Testis (tissue), 5 donors: ENCODE results near the gene SNX30. TPM values are rescaled to one million over a fixed set of nuclear protein-coding genes. Genes with fewer than 3 reads are reported as not detected.

Source experiments
- DNase-seq: peaks from one replicate; pipeline ENCODE4 v3.0.0-alpha.2; 2019
- H3K27ac ChIP-seq, 2 donors: fragments of 200-600 bp; sonication (generic); one replicate each; pipeline ENCODE4 v1.5.1; 2019
- H3K27me3 ChIP-seq: fragments of 200-600 bp; sonication (generic); one replicate; pipeline ENCODE4 v1.5.1; 2019
- H3K36me3 ChIP-seq: fragments of 200-600 bp; sonication (generic); one replicate; pipeline ENCODE4 v1.5.1; 2017; ENCODE audit warnings: low read depth; ENCODE audit errors: missing control alignments
- H3K4me1 ChIP-seq: fragments of 200-600 bp; sonication (generic); one replicate; pipeline ENCODE4 v1.5.1; 2019
- H3K4me3 ChIP-seq, 2 donors: fragments of 200-600 bp; sonication (generic); one replicate each; pipeline ENCODE4 v1.5.1; 2017 to 2019
- H3K9me3 ChIP-seq: fragments of 200-600 bp; sonication (generic); one replicate; pipeline ENCODE4 v1.5.1; 2017
- POLR2A ChIP-seq: fragments of 450-650 bp; IDR thresholded peaks from one replicate; pipeline ENCODE4 v1.6.1; 2017; ENCODE audit warnings: antibody characterized with exemption, mild to moderate bottlenecking, moderate library complexity
- WGBS, 2 donors: methylation state at CpG; one replicate each; pipeline ENCODE4 v1.1.5; 2018; 5-methylcytosine and 5-hydroxymethylcytosine counted together
- intact Hi-C: fragments of 100-400 bp; cut with DNase I; formaldehyde crosslinking; loops from one replicate; pipeline ENCODE4 v1.15.1; 2023; ENCODE audit warnings: low total_unique reads
- long read RNA-seq, 2 donors: transcript quantifications; one replicate each; lab custom pipeline, GENCODE V29; 2026
- polyA plus RNA-seq: library from polyadenylated mRNA; stranded (reverse); fragments of 350-450 nt; fragmentation: Illumina TruSeq; extraction: RNeasy Lipid Tissue Mini Kit (QIAGEN cat#74804); gene quantifications from one replicate; pipeline ENCODE4 v1.2.3, GENCODE V29; 2014; ENCODE audit warnings: low read depth, low replicate concordance; ENCODE audit not compliant: insufficient read depth
- total RNA-seq, 2 donors: library from RNA; depleted of rRNA; stranded (reverse); fragments of >200 nt; gene quantifications; one replicate each; pipeline ENCODE4 v1.2.3, GENCODE V29; 2016
- TF ChIP-seq, protein P1 (sequence below), 3 experiments: fragments of 450-650 bp in 2 of 3; fragments of 200-600 bp in 1 of 3; sonication (generic) in 1 of 3; IDR thresholded peaks; one replicate each; pipeline ENCODE4 v1.5.1; 2016 to 2019; ENCODE audit warnings: antibody characterized with exemption in 3 of 3, mild to moderate bottlenecking in 2 of 3, moderate library complexity in 1 of 3

The SNX30 gene, protein sequence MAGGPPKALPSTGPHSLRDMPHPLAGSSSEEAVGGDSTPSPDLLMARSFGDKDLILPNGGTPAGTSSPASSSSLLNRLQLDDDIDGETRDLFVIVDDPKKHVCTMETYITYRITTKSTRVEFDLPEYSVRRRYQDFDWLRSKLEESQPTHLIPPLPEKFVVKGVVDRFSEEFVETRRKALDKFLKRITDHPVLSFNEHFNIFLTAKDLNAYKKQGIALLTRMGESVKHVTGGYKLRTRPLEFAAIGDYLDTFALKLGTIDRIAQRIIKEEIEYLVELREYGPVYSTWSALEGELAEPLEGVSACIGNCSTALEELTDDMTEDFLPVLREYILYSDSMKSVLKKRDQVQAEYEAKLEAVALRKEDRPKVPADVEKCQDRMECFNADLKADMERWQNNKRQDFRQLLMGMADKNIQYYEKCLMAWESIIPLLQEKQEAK
- total RNA-seq (10 to 100 TPM; 34.1 to 34.2 TPM), polyA plus RNA-seq (26.3 TPM)
- long read RNA-seq, donor 1, full-length matches to known transcripts: 3 of 18 reads
- long read RNA-seq, donor 1, partial matches to known transcripts: 15 of 18 reads
- long read RNA-seq, donor 1, other reads (novel, unspliced or antisense): 0 of 18 reads
- long read RNA-seq, donor 2, full-length matches to known transcripts: 2 of 2 reads
- long read RNA-seq, donor 2, partial matches to known transcripts: 0 of 2 reads
- long read RNA-seq, donor 2, other reads (novel, unspliced or antisense): 0 of 2 reads

DNA sequence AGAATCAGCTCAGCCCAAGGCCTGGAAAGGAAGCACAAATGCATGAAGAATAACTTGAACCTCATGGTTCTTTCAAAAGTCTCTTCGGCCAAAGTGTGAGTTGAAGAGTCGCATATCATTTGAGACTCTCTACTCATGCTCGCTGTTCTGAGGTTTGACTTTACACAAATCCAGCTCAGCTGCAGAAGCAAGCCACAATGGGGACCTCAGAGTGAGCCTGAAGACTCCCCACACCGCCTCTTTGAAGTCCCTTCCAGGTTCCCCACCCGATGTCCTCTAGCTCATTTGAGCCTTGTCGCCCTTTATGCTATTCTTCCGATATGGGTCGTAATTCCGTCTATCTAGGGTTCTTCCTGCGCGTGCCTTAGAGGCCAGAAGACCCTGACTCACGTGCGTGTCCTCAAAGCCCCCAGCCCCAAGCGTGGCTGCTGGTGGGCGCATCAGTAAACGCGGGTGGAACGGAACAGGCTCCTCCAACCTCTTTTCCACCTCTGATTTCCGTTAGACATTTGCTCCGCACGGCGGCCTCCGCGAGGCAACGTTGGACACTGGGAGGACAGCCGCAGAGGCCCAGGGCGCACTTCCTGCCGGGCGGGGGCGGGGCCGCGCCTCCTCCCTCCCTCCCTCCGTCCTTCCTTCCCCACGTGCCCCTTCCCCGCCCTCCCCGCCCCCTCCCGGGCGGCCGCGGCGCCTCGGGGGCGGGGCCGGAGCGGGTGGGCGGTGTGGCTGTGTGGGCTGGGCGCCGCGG, at the start of gene SNX30:
SNX30 (plus strand) TSS at position 745 of the 748 bp plus-strand sequence. CDS start 242 bp downstream, outside the sequence.
- 2 to 3% methylated on average over 29 to 46 of the region's 49 CpGs for WGBS, 2 donors

DNA sequence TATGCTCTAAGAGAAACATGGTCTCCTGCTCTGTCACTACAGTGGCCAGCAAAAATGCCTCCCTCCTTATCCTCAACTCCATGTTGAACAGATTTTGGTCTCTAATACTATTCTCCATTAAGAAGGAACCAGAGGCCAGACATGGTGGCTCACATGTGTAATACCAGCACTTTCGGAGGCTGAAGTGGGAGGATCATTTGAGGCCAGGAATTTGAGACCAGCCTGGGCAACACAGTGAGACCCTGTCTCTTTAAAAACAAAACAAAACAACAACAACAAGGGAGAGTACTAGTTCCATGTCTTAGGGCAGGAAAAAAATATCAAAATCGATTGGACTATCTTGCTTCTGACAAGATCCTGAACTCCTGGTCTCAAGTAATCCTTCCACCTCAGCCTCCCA, 47.3 kb upstream of the SNX30 start:
- intact Hi-C loops: no loop called here

More for the DNA sequence above, at the start of gene SNX30:
- Histone ChIP-seq H3K9me3 (no peaks in the 10 kb centered on the region), H3K4me1 (peaks cover 37% of the 10 kb centered on the region), H3K36me3 (no peaks in the 10 kb centered on the region), H3K27me3 (no peaks in the 10 kb centered on the region), H3K27ac (peak within 1 kb of the TSS; percentile 81 to 90), H3K4me3 (peak within 1 kb of the TSS; percentile 90 to 91)
- intact Hi-C loops: no loop called here
- peak; percentile 93 for DNase-seq
- TF ChIP-seq, protein P1, sequence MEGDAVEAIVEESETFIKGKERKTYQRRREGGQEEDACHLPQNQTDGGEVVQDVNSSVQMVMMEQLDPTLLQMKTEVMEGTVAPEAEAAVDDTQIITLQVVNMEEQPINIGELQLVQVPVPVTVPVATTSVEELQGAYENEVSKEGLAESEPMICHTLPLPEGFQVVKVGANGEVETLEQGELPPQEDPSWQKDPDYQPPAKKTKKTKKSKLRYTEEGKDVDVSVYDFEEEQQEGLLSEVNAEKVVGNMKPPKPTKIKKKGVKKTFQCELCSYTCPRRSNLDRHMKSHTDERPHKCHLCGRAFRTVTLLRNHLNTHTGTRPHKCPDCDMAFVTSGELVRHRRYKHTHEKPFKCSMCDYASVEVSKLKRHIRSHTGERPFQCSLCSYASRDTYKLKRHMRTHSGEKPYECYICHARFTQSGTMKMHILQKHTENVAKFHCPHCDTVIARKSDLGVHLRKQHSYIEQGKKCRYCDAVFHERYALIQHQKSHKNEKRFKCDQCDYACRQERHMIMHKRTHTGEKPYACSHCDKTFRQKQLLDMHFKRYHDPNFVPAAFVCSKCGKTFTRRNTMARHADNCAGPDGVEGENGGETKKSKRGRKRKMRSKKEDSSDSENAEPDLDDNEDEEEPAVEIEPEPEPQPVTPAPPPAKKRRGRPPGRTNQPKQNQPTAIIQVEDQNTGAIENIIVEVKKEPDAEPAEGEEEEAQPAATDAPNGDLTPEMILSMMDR (IDR thresholded peaks at IDR 0.05): no peak
- no peak for TF ChIP-seq POLR2A

DNA sequence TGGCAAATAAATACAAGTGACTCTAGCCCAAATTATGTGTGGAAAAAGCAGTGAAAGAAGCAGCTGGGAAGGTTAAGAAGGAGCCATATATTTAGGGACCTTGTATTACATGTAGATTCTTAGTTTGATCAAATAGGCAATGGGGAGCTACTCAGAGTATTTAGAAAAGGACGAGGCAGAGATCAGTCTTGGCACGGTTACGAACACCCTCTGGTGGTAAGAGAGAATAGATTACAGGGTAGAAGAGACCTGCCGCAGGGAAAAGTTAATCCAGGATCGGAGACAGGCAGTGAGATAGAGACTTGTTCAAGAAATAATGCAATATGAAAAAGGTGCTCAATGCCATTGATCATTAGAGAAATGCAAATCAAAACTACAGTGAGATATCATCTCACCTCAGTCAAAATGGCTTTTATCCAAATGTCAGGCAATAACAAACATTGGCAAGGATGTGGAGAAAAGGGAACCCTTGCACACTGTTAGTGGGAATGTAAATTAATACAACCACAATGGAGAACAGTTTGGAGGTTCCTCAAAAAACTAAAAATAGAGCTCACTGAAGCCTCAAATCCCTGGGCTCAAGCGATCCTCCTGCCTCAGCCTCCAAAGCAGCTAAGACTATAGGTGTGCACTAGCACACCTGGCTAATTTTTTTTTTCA, 44.7 kb upstream of the SNX30 start:
- Histone ChIP-seq H3K36me3 (no peaks in the 10 kb centered on the region), H3K9me3 (no peaks in the 10 kb centered on the region), H3K27ac (no peak overlapping the region), H3K4me3 (no peak overlapping the region), H3K27me3 (no peaks in the 10 kb centered on the region), H3K4me1 (no peaks in the 10 kb centered on the region)
- WGBS, 2 donors: 53 to 62% methylated on average over 6 of the region's 6 CpGs
- intact Hi-C loops: no loop called here
- no peak for TF ChIP-seq POLR2A
- TF ChIP-seq, protein P1 (IDR thresholded peaks at IDR 0.05): peak; percentile 32 to 54 (median 50)
- peak; percentile 78 for DNase-seq

More for the DNA sequence above, 47.3 kb upstream of the SNX30 start:
- no peaks in the 10 kb centered on the region for H3K27me3 ChIP-seq
- no peak for DNase-seq
- no peaks in the 10 kb centered on the region for H3K36me3 ChIP-seq
- TF ChIP-seq, protein P1 (IDR thresholded peaks at IDR 0.05): no peak
- no peak for TF ChIP-seq POLR2A
- peak overlapping the region in 1 of 2 donors; percentile 9 for H3K27ac ChIP-seq
- H3K4me3 ChIP-seq: no peak overlapping the region
- no peaks in the 10 kb centered on the region for H3K9me3 ChIP-seq
- WGBS, 2 donors: 67 to 84% methylated on average over 2 of the region's 2 CpGs
- no peaks in the 10 kb centered on the region for H3K4me1 ChIP-seq

GRCh38 chr9:112711050-112711689, 39.4 kb upstream of the SNX30 start:
- no peak overlapping the region for H3K4me3 ChIP-seq
- H3K36me3 ChIP-seq: no peaks in the 10 kb centered on the region
- DNase-seq: no peak
- intact Hi-C loops: no loop called here
- TF ChIP-seq, protein P1 (IDR thresholded peaks at IDR 0.05): peak; percentile 17 to 50 (median 48)
- TF ChIP-seq POLR2A: no peak
- H3K27me3 ChIP-seq: no peaks in the 10 kb centered on the region
- no peak overlapping the region for H3K27ac ChIP-seq
- WGBS, 2 donors: 70 to 74% methylated on average over 7 of the region's 7 CpGs
- H3K4me1 ChIP-seq: no peaks in the 10 kb centered on the region
- H3K9me3 ChIP-seq: no peaks in the 10 kb centered on the region
